HG02870 (cell line): Measurements from ENCODE around the gene ZBTB7A.

ENCODE experiments used
- ATAC-seq: cut with Tn5 transposase; IDR thresholded peaks from one replicate; pipeline ENCODE4 v1.9.1; 2021; ENCODE audit warnings: mild to moderate bottlenecking, moderate library complexity; ENCODE audit not compliant: unreplicated experiment

Gene ZBTB7A

DNA sequence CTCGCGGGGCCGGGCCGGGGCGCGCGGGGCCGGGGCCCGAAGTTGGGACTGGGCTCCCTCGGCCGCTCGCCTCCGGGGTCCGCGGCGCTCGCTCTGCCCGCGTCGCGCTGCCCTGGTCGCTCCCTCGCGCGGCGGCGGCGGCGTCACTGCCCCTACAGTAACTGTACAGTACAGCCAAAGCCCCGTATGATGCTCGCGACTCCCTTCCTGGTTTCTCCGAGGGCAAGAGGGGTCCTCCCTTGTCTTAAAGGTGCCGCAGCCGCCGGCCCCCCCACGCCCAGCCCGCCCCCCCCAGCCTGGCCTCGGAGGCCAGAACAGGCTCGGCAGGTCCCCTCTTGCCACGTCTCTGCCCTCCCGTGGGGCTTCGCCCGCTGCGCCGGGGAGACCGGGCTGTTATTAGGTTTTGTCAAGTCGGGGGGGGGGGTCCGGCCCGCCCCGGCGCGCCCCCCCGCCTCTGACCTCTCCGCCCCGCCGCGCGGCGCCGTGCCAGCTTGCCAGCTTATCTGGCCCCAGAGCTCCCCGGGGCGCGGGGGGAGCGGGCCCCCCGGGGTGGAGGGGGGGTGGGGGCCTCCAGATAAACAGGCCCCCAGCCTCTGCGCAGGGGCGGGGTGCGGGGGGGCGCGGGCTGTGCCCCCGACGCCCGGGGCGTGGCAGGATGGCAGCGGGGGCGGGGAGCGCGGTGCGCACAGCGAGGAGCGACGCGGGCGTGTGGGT is at the start of gene ZBTB7A:
TSS of gene ZBTB7A (minus strand) at position 218 of the 714 bp plus-strand sequence. CDS start 11,667 bp downstream, outside the sequence.
- ATAC-seq = no peak

DNA sequence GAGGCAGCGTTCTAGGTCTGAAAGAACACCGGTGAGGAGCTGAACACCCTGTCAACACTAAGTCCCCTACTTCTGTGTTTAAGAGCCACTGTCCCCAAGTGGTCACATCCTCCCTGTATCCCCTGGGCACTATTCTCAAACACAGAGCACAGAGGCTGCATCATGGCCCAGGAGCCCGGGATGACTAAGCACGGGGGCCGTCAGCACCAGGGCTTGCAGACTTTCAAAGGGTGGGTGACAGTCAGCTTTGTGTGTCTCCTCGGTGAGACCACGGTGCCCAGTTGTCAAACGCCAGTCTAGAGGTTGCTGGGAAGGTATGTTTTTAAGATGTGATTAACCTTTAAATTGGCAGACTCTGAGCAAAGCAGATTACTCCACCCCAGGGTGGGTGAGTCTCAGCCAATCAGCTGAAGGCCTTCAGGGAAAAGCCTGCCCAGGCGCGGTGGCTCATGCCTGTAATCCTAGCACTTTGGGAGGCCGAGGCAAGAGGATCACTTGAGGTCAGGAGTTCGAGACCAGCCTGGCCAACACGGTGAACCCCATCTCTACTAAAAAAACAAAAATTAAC is 49.2 kb upstream of the ZBTB7A start:
- ATAC-seq = no peak

DNA sequence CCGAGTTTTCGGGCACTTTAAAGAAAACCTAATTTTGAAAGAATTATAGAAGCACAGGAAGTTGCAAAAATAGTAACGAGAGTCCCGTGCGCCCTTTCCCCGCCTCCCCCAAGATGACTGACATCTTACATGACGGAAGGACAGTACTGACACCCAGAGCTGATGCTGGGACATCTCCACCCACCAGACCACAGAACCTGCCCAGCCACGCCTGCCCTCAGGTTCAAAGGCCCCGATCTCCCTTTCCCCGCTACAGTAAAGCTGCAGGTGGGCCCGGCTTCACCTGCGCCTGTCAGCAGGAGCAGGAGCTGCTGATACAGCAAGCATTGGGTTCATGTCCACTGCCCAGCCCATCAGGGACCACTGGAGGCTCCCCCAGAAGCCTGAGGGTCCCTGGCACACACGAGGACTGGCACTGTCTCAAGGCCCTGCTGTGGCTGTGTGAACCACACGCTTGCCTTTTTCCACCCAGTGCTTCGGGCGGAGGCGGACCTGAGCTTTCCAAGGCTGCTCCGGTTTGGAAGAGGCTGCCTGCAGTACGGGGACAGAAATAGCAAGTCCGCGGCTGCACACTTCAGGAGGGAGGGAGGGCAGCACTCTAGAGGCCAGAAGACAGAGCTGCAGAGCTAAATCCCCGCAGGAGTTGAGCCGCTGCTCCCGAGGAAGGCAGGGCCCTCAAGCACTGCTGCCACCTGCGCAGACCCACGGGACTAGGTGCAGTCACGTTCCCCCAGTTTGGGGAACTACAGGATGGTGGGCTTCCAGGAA is 48.5 kb upstream of the ZBTB7A start:
- peak; percentile 87 for ATAC-seq

DNA sequence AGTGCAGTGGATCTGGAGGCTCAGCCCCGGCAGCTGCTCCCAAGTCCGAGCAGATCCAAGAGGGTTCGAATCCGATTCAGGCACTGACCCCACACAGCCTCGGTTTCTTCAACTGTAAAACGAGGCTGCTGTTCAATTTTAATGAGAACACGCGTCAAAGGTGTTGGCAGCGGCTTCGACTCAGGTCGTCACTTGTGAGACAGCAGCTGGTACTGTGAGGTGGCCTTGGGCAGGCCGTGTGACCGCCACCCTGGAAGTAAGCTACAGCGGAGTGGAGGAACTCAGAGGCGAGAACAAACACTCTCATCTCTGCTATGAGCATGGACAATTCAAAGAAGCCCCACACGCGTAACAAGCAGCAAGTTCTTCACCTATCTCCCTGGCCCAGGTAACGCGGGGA is 47.5 kb upstream of the ZBTB7A start:
- no peak for ATAC-seq

DNA sequence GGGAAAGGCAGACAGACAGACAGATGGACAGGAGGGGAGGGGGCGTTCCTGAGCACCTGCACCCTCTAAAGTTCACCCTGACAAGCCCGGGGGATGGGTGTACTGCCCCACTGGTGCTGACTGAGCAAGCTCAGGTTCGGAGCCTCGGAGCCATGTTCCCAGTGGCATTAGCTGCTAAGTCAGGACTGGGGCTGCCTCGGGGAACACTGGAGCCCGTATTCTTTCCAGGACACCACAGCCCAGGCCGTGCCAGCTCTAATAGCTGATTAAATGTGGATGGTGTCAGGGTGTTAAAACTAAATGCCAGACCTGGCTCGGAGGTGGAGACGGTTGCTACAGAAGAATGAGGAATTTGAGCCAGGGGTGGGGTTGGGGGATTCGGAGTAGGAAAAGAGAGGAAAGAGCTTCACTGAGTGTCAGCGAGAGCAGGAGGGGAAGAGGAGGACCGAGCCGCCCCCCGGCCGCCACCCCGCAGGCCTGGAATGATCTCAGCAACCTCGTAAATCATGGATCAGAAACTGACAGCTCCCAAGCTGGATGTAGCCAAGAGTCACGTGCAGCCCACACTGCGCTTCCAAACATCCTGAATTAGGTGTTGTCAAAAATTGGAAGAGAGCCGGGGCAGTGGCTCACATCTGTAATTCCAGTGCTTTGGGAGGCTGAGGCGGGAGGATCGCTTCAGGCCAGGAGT is 46.8 kb upstream of the ZBTB7A start:
- no peak for ATAC-seq

DNA sequence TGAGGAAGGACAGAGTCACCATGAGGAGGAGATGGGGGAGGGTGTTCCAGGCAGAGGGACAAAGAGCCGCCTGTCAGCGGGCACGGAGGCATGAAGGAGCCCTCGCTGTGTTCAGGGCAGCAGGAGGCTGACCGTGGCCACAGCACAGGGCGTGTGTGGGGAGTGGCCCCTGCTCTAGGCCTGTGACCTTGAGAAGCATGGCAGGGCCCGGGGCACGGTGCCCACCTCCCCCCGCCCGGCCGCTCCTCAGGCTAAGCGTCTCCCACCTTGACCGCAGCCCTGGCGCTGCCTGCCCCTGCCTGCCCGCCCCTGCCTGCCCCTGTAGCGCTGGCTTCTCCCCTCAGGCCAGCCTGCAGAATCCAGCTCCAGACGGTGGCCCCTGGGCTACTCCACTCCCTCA is 45.7 kb upstream of the ZBTB7A start:
- no peak for ATAC-seq

DNA sequence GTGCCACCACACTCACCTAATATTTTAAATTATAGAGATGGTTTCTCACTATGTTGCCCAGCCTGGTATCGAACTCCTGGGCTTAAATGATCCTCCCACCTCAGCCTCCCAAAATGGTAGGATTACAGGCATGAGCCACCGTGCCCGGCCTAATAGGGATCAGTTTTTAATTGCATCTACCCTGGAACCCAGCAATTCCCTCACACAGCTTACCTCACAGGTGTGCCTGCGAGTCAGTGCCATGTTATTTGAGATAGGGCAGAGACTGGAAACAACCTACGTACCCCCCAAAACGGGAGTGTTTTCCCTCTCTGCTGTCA is 42.9 kb upstream of the ZBTB7A start:
- no peak for ATAC-seq

DNA sequence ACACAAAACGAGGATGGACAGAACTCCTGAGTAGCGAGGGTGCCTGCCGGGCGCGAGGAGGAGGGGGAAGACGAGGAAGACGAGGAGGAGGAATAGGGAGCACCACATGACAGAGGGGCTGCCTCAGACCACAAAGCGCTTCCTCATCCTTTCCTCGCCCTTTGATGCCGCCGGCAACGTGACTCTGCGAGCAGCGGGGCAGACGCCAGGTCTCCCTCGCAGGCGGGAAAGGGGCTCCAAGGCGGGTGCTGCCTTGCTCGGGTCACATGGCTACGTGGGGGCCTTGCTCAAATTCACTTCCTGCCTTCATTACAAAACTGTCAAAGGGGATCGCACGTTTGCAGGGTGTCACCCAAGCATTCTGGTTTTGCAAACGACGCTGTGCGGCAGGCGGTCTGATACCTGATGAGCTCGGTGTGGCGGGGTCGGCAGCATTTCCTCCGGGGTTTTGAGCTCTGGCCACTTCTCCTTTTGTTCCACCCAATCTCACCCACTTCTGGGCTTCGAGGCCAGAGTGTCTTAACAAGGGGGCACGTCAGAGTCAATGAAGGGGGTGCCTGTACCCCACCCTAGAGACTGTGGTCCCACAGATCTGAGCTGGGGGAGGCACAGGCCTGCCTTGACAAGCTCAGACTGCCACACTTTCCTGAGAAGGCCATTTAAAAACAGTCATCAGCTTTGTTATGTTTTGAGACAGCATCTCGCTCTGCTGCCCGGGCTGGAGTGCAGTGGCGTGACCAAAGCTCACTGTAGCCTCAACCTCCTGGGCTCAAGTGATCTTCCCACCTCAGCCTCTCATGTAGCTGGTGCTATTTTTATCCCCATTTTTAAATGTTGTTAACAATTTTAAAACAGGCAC is 42.3 kb upstream of the ZBTB7A start:
- peak; percentile 60 for ATAC-seq

DNA sequence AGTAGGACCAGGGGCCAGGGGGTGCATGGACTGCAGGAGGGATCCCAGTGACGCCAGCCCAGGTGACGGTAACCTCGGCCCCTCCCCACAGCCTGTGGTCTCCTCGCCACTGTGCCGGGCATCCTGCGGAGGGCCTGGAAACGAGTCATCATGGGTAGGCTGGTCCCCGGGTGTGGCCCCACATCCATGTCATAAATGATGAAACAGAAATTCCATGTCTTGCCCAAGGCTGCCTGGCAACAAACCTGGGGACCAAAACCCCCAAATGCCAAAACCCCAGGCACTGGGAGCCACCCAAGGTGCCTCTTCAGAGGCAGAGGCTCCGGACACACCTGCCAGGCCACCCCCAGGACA is 36.4 kb upstream of the ZBTB7A start:
- no peak for ATAC-seq

DNA sequence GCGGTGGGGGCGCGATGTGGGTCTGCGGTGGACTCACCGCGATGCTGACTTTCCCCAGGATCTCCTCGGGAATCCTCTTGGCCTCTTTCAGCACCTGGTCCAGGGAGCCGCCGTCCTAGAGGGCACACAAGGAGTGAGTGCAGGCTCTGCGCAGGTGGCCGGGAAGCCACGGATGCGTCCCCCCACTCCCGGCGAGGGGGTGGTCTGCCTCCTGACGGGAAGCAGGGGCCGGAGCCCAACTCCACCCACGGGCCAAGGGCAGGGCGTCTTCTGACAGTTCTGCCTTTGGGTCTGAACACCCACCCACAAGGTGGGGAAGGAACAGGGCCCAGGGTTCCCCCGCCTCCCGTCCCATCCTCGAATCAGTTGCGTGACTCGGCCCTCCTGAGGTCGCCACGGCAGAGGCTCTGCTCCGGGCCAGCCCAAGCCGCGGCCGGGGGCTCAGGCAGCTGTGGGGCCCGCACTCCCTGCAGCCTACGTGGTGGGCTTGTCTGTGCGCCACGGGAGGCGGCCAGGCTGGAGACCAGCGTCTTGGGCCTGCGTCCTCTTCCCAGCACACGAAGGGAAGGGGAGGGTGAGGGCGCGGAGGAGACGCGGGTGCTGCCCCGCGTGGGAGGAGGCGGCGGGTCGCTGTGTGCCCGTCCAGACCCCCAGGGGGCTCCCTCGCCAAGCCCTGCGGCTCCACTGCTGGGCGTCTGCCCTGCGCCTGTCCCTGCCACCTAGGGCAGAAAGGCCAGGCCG is 35.8 kb upstream of the ZBTB7A start:
- ATAC-seq = no peak

DNA sequence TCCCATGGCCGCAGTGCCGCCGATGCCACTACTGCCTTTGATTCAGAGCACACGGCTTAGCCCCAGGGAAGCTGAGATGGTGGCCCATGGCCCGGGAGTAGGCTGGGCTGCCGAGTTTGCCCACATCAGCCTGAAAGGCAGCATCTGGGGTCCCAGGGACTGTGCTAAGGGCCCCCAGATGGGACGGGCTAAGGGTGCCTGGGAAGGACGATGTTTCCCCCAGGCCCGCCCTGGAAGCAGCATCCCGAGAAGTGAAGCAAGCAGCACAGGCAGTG is 34.7 kb upstream of the ZBTB7A start:
- ATAC-seq = no peak

DNA sequence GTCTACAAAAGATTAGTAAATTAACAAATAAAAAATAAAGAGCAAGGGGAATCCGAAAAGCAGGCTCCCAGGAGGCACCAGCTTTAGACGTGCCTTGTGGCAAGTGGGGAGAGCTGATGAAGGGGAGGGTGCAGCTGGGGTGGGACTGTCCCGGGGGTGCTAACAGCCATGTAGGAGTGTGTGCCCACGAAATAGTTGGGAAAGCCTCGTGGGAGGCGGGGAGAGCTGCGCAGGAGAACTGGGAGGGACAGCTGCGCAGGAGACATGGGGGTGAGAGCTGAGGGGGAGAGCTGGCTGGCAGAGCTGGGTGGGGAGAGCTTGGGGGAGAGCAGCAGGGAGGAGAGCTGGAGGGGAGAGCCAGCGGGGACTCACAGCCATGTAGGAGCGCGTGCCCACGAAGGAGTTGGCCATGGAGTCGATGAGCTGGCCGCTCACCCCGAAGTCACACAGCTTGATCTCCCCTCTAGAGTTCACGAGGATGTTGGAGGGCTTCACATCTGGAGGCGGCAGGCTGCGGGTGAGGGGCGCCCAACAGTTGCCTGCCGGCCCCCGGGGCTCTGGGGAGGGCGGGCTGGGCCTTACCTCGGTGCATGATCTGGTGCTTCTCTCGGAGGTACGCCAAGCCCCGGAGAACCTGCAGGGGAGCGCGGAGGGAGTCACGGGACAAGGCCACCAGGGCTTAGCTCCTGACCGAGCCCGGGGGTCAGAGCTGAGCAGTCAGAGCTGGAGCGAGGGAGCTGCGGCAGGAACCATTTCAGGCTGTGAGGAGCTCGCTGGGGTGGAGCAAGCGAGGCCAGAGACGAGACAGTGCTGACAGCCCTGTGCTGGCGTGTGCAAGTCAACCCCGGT is 34.2 kb upstream of the ZBTB7A start:
- no peak for ATAC-seq

DNA sequence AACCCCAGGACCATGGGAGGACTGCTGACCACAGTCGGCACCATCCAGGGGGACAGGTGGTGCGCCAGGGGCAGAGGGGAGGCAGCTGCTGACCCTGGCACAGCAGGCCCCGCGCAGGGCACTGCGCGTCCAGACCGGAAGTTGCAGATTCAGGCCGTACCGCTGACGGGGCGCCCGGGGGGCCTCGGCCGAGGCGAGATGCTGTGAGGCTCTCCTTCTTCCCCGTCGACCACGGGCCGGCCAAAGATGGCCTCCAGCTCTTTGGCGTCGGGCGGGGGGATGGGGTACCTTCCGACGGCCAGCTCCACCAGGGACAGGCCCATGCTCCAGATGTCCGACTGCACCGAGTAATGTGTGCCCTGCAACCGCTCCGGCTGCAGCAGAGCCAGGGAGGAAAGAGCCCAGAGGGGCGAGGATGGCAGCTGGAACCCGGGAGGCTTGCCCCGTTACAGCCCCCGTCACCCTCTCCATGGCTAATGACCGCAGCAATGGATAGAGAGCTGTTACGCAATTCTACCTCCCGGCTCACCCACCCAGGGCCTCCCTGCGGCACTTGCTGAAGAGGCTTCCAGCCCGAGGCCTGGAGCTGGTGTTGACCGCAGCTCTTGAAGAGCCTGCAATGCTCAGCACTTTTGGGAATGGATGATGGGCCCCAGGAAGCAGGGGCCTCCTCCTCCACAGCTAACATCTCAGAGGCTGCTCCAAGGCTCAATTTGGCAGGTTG is 32.5 kb upstream of the ZBTB7A start:
- no peak for ATAC-seq

DNA sequence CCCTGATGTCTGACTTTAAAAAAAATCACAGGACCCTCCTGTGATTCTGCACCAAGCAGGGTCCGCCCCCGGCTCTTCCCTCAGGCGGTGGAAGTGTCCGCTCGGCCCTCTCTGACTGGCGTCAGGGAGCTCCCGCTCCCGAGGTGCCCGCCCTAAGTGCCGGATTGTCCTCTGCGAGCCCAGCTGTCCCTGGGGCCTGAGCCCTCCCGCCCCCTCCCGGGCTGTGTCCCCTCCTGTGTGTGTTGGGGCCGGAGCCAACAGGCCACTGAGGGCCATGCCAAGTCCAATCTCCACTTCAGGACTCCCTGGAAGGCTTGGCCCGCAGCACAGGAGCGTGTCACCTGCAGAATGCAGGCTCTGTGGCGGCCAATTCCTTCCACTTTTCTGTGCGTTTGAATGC is 31.8 kb upstream of the ZBTB7A start:
- ATAC-seq = no peak

DNA sequence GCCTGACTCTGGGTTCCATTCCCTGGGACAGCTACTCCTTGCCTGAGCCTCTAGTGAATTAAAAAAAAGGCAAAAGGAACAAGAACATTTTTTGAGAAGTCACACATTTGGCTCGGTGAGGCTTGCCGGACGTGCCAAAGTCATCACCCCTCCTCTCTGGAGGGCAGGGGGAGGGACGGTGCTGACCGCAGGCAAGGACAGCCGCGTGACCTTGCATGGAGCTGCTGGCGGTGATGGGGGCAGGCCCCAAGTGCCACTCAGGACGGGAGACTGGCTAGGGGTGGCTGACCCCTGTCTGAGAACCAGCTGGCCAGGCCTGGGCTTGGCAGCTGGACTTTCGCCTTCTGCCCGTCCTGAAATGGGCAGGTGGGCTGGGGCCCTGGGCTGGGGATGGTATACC is 30.8 kb upstream of the ZBTB7A start:
- no peak for ATAC-seq

DNA sequence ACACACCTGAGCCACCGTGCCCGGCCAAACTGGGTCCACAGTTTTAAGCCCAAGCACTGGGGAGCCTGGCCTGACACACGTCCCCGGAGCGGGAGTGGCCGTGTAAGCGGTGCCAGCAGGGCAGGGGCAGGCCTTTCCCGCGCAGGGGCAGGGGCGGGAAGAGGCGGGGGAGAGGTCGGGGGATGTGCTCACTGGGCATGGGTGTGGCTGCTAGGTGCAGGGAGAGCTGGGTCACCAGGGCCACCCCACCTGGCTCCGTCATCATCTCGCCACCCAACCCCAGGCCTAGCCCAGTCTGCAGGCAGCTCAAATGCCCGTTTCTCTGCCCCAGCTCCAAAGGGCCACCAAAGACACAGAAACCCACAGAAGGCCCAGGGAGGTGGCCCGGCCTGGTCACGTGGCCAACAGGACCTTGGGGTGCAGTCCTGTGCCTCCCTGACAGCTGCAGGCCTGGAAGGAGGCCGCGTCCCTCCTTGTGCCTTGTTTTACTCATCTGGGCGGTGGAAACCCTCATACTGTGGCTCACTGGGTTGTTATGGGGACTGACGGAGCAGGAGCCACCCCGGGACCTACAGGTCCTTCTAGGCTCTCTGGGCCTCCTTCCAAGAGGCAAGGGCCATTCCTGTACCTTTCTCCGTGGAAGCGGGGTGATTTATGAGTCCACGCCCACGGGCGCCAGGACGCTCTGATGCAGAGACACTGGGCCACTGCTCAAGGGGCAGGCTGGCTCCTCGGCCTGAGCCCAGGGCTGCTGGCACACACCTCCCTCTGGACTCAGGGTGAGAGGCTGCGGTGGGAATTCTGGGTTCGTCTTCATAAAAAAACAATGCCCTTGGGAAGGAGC is 29.6 kb upstream of the ZBTB7A start:
- no peak for ATAC-seq

DNA sequence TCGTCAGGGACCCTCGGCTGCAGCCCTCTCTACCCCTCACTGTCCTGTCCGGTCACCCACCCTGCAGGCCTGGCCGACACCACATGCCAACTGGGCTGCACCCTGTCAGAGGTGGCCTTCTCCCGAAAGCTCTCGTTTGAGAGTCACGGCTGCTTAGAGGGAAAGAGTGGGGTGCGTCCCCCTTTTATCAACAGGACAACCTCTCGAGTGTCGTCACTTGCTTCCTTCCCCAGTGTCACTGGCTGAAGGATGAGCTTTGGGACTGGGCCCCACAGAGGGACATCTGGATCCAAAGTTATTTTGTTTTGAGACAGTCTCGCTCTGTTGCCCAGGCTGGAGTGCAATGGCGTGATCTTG is 28.8 kb upstream of the ZBTB7A start:
- no peak for ATAC-seq
